Measurements from ENCODE around the gene LMOD3. TPM values are rescaled to one million over a fixed set of nuclear protein-coding genes. Genes with fewer than 3 reads are reported as not detected.

Gene LMOD3
- polyA plus RNA-seq, 1 donor (not counting 4 experiments of a cell fraction or from before 2014, with no cell fraction given) = not detected

- FAIRE-seq = no peak
- dilution Hi-C loops (cut with MboI; ENCODE audit: extremely low pct_ligation_motif_present, low sequenced_read_pairs) = no loop called here
These were observed 3.3 kb downstream of the LMOD3 start for GRCh38 chr3:69119138-69119537.

DNA sequence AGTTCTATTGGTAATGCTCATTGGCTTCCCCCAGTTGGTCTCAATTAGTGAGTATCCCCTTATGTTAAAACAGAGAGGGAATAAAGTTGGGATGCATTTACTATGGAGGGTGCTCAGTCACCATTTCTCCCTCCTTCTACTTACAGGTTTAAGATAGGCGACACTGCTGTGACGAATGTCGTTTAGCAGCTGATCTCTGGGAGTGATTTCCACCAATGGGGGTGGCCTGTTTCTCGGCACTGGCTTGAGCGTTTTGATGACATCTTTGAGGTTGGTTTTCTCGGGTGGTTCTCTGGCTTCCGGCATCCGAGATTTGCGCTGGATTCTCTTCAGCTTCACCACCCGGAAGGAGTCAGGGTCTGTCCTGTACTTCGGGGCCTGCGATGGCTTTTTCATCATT lies 3.8 kb downstream of the LMOD3 start:
- Histone ChIP-seq H3K27me3 (ENCODE audit: control insufficient read depth, extremely low read depth, insufficient read depth, low read length) (no peaks in the 10 kb centered on the region), H3K9me3 (ENCODE audit: control insufficient read depth, low read depth, low read length) (no peaks in the 10 kb centered on the region), H3K4me1 (ENCODE audit: control insufficient read depth, extremely low read depth, insufficient read depth, low read length) (peaks cover 19% of the 10 kb centered on the region), H3K4me3 (ENCODE audit: control insufficient read depth in 2 of 3, extremely low read depth in 1 of 3, insufficient read depth in 2 of 3, low read depth in 1 of 3, low read length in 3 of 3) (no peak overlapping the region), H2AFZ (ENCODE audit: control insufficient read depth, low read length) (no peak overlapping the region), H3K9ac (ENCODE audit: control insufficient read depth, extremely low read depth, insufficient read depth, low read length) (no peak overlapping the region), H3K4me2 (ENCODE audit: control insufficient read depth, extremely low read depth, insufficient read depth, low read depth, low read length) (no peak overlapping the region), H3K36me3 (ENCODE audit: control insufficient read depth in 2 of 2, extremely low read depth in 1 of 2, insufficient read depth in 2 of 2, low read length in 2 of 2) (no peaks in the 10 kb centered on the region), H3K79me2 (ENCODE audit: control insufficient read depth, insufficient read depth, low read length) (no peaks in the 10 kb centered on the region), H4K20me1 (ENCODE audit: control insufficient read depth, extremely low read depth, insufficient read depth, low read length) (no peaks in the 10 kb centered on the region), H3K27ac (ENCODE audit: control insufficient read depth, insufficient read depth, low read length) (no peak overlapping the region), H3K9me1 (ENCODE audit: control insufficient read depth, extremely low read depth, insufficient read depth, low read length) (no peaks in the 10 kb centered on the region)
- DNase-seq (ENCODE audit: low read depth, low spot score) (no peak), FAIRE-seq (no peak)
- TF ChIP-seq, protein P1, sequence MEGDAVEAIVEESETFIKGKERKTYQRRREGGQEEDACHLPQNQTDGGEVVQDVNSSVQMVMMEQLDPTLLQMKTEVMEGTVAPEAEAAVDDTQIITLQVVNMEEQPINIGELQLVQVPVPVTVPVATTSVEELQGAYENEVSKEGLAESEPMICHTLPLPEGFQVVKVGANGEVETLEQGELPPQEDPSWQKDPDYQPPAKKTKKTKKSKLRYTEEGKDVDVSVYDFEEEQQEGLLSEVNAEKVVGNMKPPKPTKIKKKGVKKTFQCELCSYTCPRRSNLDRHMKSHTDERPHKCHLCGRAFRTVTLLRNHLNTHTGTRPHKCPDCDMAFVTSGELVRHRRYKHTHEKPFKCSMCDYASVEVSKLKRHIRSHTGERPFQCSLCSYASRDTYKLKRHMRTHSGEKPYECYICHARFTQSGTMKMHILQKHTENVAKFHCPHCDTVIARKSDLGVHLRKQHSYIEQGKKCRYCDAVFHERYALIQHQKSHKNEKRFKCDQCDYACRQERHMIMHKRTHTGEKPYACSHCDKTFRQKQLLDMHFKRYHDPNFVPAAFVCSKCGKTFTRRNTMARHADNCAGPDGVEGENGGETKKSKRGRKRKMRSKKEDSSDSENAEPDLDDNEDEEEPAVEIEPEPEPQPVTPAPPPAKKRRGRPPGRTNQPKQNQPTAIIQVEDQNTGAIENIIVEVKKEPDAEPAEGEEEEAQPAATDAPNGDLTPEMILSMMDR (optimal IDR thresholded peaks at IDR 0.05 in 1 of 3, IDR thresholded peaks at IDR 0.05 in 1 of 3, conservative IDR thresholded peaks at IDR 0.05 in 1 of 3; ENCODE audit: extremely low read depth in 1 of 3, insufficient read depth in 2 of 3, low read length in 3 of 3) = no peak
- TF ChIP-seq EZH2 (IDR thresholded peaks at IDR 0.05; ENCODE audit: low read length) = no peak
- dilution Hi-C loops (cut with MboI; ENCODE audit: extremely low pct_ligation_motif_present, low sequenced_read_pairs) = no loop called here

More at GRCh38 chr3:69119138-69119537, 3.3 kb downstream of the LMOD3 start:
- Histone ChIP-seq H4K20me1 (ENCODE audit: control insufficient read depth, extremely low read depth, insufficient read depth, low read length) (no peaks in the 10 kb centered on the region), H3K9me3 (ENCODE audit: control insufficient read depth, low read depth, low read length) (no peaks in the 10 kb centered on the region), H3K27ac (ENCODE audit: control insufficient read depth, insufficient read depth, low read length) (no peak overlapping the region), H3K4me2 (ENCODE audit: control insufficient read depth, extremely low read depth, insufficient read depth, low read depth, low read length) (no peak overlapping the region), H3K4me1 (ENCODE audit: control insufficient read depth, extremely low read depth, insufficient read depth, low read length) (peaks cover 19% of the 10 kb centered on the region), H2AFZ (ENCODE audit: control insufficient read depth, low read length) (no peak overlapping the region), H3K9me1 (ENCODE audit: control insufficient read depth, extremely low read depth, insufficient read depth, low read length) (no peaks in the 10 kb centered on the region), H3K36me3 (ENCODE audit: control insufficient read depth in 2 of 2, extremely low read depth in 1 of 2, insufficient read depth in 2 of 2, low read length in 2 of 2) (no peaks in the 10 kb centered on the region), H3K79me2 (ENCODE audit: control insufficient read depth, insufficient read depth, low read length) (no peaks in the 10 kb centered on the region), H3K9ac (ENCODE audit: control insufficient read depth, extremely low read depth, insufficient read depth, low read length) (no peak overlapping the region), H3K27me3 (ENCODE audit: control insufficient read depth, extremely low read depth, insufficient read depth, low read length) (no peaks in the 10 kb centered on the region), H3K4me3 (ENCODE audit: control insufficient read depth in 2 of 3, extremely low read depth in 1 of 3, insufficient read depth in 2 of 3, low read depth in 1 of 3, low read length in 3 of 3) (no peak overlapping the region)
- TF ChIP-seq, protein P1 (optimal IDR thresholded peaks at IDR 0.05 in 1 of 3, IDR thresholded peaks at IDR 0.05 in 1 of 3, conservative IDR thresholded peaks at IDR 0.05 in 1 of 3; ENCODE audit: extremely low read depth in 1 of 3, insufficient read depth in 2 of 3, low read length in 3 of 3) = no peak
- no peak for TF ChIP-seq EZH2 (IDR thresholded peaks at IDR 0.05; ENCODE audit: low read length)
- no peak for DNase-seq (ENCODE audit: low read depth, low spot score)
